Lower leg skin (tissue), 4 donors: ENCODE measurements around the gene NEDD9. TPM values are rescaled to one million over a fixed set of nuclear protein-coding genes. Genes with fewer than 3 reads are reported as not detected.
A peak's percentile ranks its signal among the peaks of the same experiment; 100 is the strongest.

Source experiments
- DNase-seq, 2 donors: peaks; one replicate each; pipeline ENCODE4 v3.0.0-alpha.2; 2019; ENCODE audit warnings: low spot score in 2 of 2
- H3K4me3 ChIP-seq: fragments of 200-600 bp; sonication (generic); 2 replicates; pipeline ENCODE4 v1.5.1; 2017; ENCODE audit warnings: mild to moderate bottlenecking, low read depth; ENCODE audit not compliant: poor library complexity, severe bottlenecking
- CTCF ChIP-seq, 3 donors: fragments of 450-650 bp; IDR thresholded peaks; one replicate each; pipeline ENCODE4 v1.5.1; 2016; ENCODE audit warnings: antibody characterized with exemption in 3 of 3, mild to moderate bottlenecking in 3 of 3, moderate library complexity in 2 of 3
- POLR2A ChIP-seq, 2 donors: fragments of 450-650 bp; IDR thresholded peaks; one replicate each; pipeline ENCODE4 v1.6.1; 2016 to 2017; ENCODE audit warnings: antibody characterized with exemption in 2 of 2, mild to moderate bottlenecking in 1 of 2, moderate library complexity in 1 of 2
- WGBS, 2 donors: methylation state at CpG; one replicate each; pipeline ENCODE4 v1.1.5; 2018; 5-methylcytosine and 5-hydroxymethylcytosine counted together
- intact Hi-C: fragments of 100-400 bp; cut with DNase I; formaldehyde crosslinking; loops from one replicate; pipeline ENCODE4 v1.15.0; 2023; ENCODE audit warnings: low total_unique reads
- total RNA-seq, 4 donors: library from RNA; depleted of rRNA; stranded (reverse); fragments of >200 nt; gene quantifications; one replicate each; pipeline ENCODE4 v1.1.0, GENCODE V29; 2016

Gene NEDD9
- total RNA-seq: 10 to 100 TPM; 26.8 to 46.0 (median 32.6) TPM

GRCh38 chr6:11232193-11232769, at the start of gene NEDD9:
TSS of gene NEDD9 (minus strand) at chr6:11232668. CDS start at chr6:11232515, 153 bp downstream.
- DNase-seq: peak; percentile 96 to 99
- TF ChIP-seq CTCF (IDR thresholded peaks at IDR 0.05) (no peak), POLR2A (IDR thresholded peaks at IDR 0.05) (peak in 1 of 2 donors; percentile 81)
- H3K4me3 ChIP-seq: peak within 1 kb of the TSS; percentile 46
- intact Hi-C loops: no loop called here
- 0 to 1% methylated on average over 24 of the region's 24 CpGs for WGBS, 2 donors

GRCh38 chr6:11282245-11282644, 49.8 kb upstream of the NEDD9 start:
- no peak overlapping the region for H3K4me3 ChIP-seq
- TF ChIP-seq POLR2A (IDR thresholded peaks at IDR 0.05) (no peak), CTCF (IDR thresholded peaks at IDR 0.05) (no peak)
- intact Hi-C loops: no loop called here
- 81 to 82% methylated on average over 2 of the region's 2 CpGs for WGBS, 2 donors
- DNase-seq: no peak

GRCh38 chr6:11280394-11280793, 47.9 kb upstream of the NEDD9 start:
- no peak for TF ChIP-seq POLR2A (IDR thresholded peaks at IDR 0.05)
- TF ChIP-seq CTCF (IDR thresholded peaks at IDR 0.05): no peak
- WGBS, 2 donors: 93 to 96% methylated on average over 4 of the region's 4 CpGs
- no peak for DNase-seq
- no peak overlapping the region for H3K4me3 ChIP-seq
- intact Hi-C loops: no loop called here

GRCh38 chr6:11279284-11279689, 46.8 kb upstream of the NEDD9 start:
- intact Hi-C loops: no loop called here
- H3K4me3 ChIP-seq: no peak overlapping the region
- TF ChIP-seq POLR2A (IDR thresholded peaks at IDR 0.05) (no peak), CTCF (IDR thresholded peaks at IDR 0.05) (no peak)
- DNase-seq: no peak
- 73 to 80% methylated on average over 17 of the region's 17 CpGs for WGBS, 2 donors

GRCh38 chr6:11278207-11278559, 45.7 kb upstream of the NEDD9 start:
- TF ChIP-seq POLR2A (IDR thresholded peaks at IDR 0.05): no peak
- TF ChIP-seq CTCF (IDR thresholded peaks at IDR 0.05): no peak
- intact Hi-C loops: no loop called here
- DNase-seq: no peak
- 83 to 84% methylated on average over 6 of the region's 6 CpGs for WGBS, 2 donors
- no peak overlapping the region for H3K4me3 ChIP-seq
